HepG2 (cell line): Measurements from ENCODE around the gene GATA5. TPM values are rescaled to one million over a fixed set of nuclear protein-coding genes. Genes with fewer than 3 reads are reported as not detected.
A peak's percentile ranks its signal among the peaks of the same experiment; 100 is the strongest.

Experiments
- ATF6 ChIP-seq: sonication (generic); formaldehyde crosslinking; conservative IDR thresholded peaks from 2 replicates; pipeline ENCODE4 v1.4.0; 2020; ENCODE audit warnings: missing genetic modification reagents
- ATRX ChIP-seq: sonication (generic); formaldehyde crosslinking; IDR thresholded peaks from 2 replicates; pipeline ENCODE4 v1.4.0; 2020; ENCODE audit warnings: missing genetic modification reagents, borderline replicate concordance
- BCL3 ChIP-seq: sonication (generic); formaldehyde crosslinking; IDR thresholded peaks from 2 replicates; pipeline ENCODE4 v1.5.1; 2020; ENCODE audit warnings: mild to moderate bottlenecking, missing genetic modification reagents, moderate library complexity
- DNMT1 ChIP-seq: sonication (generic); formaldehyde crosslinking; IDR thresholded peaks from 2 replicates; pipeline ENCODE4 v1.5.1; 2020; ENCODE audit warnings: mild to moderate bottlenecking, missing genetic modification reagents
- GTF3A ChIP-seq: sonication (generic); formaldehyde crosslinking; conservative IDR thresholded peaks from 2 replicates; pipeline ENCODE4 v1.4.0; 2020; ENCODE audit warnings: mild to moderate bottlenecking, missing genetic modification reagents
- HNRNPUL1 ChIP-seq: fragments of 200-400 bp; formaldehyde crosslinking; IDR thresholded peaks from 2 replicates; pipeline ENCODE4 v1.6.1; 2017; ENCODE audit warnings: low read depth, mild to moderate bottlenecking, low read length, moderate library complexity
- HOXA3 ChIP-seq: sonication (generic); formaldehyde crosslinking; IDR thresholded peaks from 2 replicates; pipeline ENCODE4 v1.5.0; 2020; ENCODE audit warnings: missing genetic modification reagents
- MYC ChIP-seq: sonication (generic); formaldehyde crosslinking; IDR thresholded peaks from 2 replicates; pipeline ENCODE4 v1.9.0; 2021; ENCODE audit warnings: missing genetic modification reagents, borderline replicate concordance
- PPARG ChIP-seq: conservative IDR thresholded peaks from 2 replicates; pipeline ENCODE4 v1.6.1; 2016; ENCODE audit warnings: missing biosample characterization, missing genetic modification reagents
- REST ChIP-seq, 2 experiments: IDR thresholded peaks; 2 replicates each; pipeline ENCODE4 v1.6.1; 2011 to 2012; ENCODE audit warnings: low read length in 2 of 2, borderline replicate concordance in 1 of 2, low read depth in 1 of 2, mild to moderate bottlenecking in 1 of 2, moderate library complexity in 1 of 2
- SIX4 ChIP-seq: sonication (generic); formaldehyde crosslinking; IDR thresholded peaks from 2 replicates; pipeline ENCODE4 v1.4.0; 2020; ENCODE audit warnings: missing genetic modification reagents
- SP5 ChIP-seq: IDR thresholded peaks from 2 replicates; pipeline ENCODE4 v1.6.1; 2016; ENCODE audit warnings: low read depth, borderline replicate concordance
- TEAD2 ChIP-seq: sonication (generic); formaldehyde crosslinking; IDR thresholded peaks from 2 replicates; pipeline ENCODE4 v1.9.0; 2021; ENCODE audit warnings: missing genetic modification reagents
- ZNF207 ChIP-seq: fragments of 450-650 bp; IDR thresholded peaks from 2 replicates; pipeline ENCODE4 v1.6.1; 2016; ENCODE audit warnings: antibody characterized with exemption, borderline replicate concordance
- ZNF687 ChIP-seq: sonication (generic); formaldehyde crosslinking; IDR thresholded peaks from 2 replicates; pipeline ENCODE4 v1.5.1; 2020; ENCODE audit warnings: mild to moderate bottlenecking, missing genetic modification reagents, moderate library complexity
- ZNF746 ChIP-seq: sonication (generic); formaldehyde crosslinking; IDR thresholded peaks from 2 replicates; pipeline ENCODE4 v1.8.0; 2022; ENCODE audit warnings: mild to moderate bottlenecking, missing genetic modification reagents
- polyA plus RNA-seq, 8 experiments: library from polyadenylated mRNA; depleted of rRNA in 3 of 8; stranded (reverse) in 7 of 8; unstranded in 1 of 8; fragments of >200 nt; fragmentation: Illumina TruSeq in 4 of 8; extraction: Trizol in 4 of 8; gene quantifications; 2 replicates each; pipeline versions ENCODE4 v1.2.1 to v1.2.3, GENCODE V29; 2011 to 2016; ENCODE audit warnings: low read depth in 4 of 8, missing spikeins in 1 of 8, mixed read lengths in 1 of 8; ENCODE audit not compliant: insufficient read depth in 1 of 8
- total RNA-seq, 5 experiments: library from RNA; depleted of rRNA; stranded (reverse); fragments of >200 nt; fragmentation: Illumina TruSeq; extraction: Trizol; gene quantifications; 2 replicates each; pipeline ENCODE4 v1.2.3, GENCODE V29; 2016; ENCODE audit warnings: low read depth in 1 of 5

The GATA5 gene
- total and polyA plus RNA-seq, 2 of the 13 experiments (the other 11 are each of a cell fraction or from before 2014, with no cell fraction given): 0.12 to 0.20 TPM

- TF ChIP-seq BCL3 (CRISPR knock-in tag) (no peak), SIX4 (CRISPR knock-in tag) (no peak), MYC (CRISPR knock-in tag) (no peak), DNMT1 (CRISPR knock-in tag) (no peak), SP5 (CRISPR knock-in tag) (peak; percentile 92; the same call in 1 of the 2 replicates), GTF3A (CRISPR knock-in tag) (no peak), PPARG (CRISPR knock-in tag) (no peak), ATF6 (CRISPR knock-in tag) (no peak), HNRNPUL1 (no peak), TEAD2 (CRISPR knock-in tag) (no peak), ZNF746 (CRISPR knock-in tag) (0 out of 2 replicates have a peak, but pooled peaks have one; percentile 22), REST (IDR thresholded peaks at IDR 0.05; ENCODE audit: borderline replicate concordance in 1 of 2, low read depth in 1 of 2, low read length in 2 of 2) (no peak), ZNF207 (no peak), ATRX (CRISPR knock-in tag) (no peak), HOXA3 (CRISPR knock-in tag) (0 out of 2 replicates have a peak, but pooled peaks have one; percentile 41), ZNF687 (peak; percentile 20; the same call in 1 of the 2 replicates)
Observed at GRCh38 chr20:62430311-62430853, 45.4 kb downstream of the GATA5 start (continued).
